ENCODE measurements around the gene SLC17A8.
"Not testable (repeated sequence)": the region's sequence is repeated elsewhere in the genome, so short reads cannot be mapped to it uniquely, and the experiment has no call there.

SLC17A8 gene

DNA sequence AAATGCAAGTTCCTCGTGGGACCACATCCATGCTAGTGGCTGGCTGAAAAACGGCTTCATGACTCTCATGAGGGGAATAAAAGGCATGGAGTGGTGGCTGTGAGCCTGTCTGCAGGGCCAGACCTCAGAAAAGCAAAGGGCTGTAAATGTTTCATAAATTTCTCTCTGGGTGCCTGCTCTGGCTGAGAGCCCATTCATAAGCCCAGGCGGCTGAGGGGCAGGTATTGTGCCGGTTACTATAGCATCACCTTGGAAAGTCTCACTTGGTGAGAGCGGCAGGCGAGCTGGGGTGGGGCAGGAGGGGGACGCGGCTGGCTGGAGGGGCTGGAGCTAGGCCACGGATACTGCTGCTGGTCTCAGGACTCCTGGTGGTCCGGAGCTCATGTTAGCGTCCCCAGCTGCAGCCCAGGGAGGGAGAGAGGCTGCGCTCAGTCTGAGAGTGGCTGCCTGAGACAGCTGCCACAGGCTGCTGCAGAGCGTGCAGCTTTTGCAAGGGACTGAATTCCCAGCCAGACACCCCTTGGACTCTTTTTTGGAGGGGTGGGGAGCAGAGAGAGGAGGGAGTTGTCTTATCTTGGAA is at the start of gene SLC17A8:
SLC17A8 (plus strand) TSS at position 431 of the 580 bp plus-strand sequence. CDS start 318 bp downstream, outside the sequence.
- DNase-seq (ENCODE audit: low read depth): no peak

DNA sequence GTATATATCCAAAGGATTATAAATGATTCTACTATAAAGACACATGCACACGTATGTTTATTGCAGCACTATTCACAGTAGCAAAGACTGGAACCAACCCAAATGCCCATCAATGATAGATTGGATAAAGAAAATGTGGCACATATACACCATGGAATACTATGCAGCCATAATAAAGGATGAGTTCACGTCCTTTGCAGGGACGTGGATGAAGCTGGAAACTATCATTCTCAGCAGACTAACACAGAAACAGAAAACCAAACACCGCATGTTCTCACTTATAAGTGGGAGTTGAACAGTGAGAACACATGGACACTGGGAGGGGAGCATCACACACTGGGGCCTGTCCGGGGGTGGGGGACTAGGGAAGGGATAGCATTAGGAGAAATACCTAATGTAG is 48.7 kb upstream of the SLC17A8 start:
- DNase-seq (ENCODE audit: low read depth): not testable (repeated sequence)

DNA sequence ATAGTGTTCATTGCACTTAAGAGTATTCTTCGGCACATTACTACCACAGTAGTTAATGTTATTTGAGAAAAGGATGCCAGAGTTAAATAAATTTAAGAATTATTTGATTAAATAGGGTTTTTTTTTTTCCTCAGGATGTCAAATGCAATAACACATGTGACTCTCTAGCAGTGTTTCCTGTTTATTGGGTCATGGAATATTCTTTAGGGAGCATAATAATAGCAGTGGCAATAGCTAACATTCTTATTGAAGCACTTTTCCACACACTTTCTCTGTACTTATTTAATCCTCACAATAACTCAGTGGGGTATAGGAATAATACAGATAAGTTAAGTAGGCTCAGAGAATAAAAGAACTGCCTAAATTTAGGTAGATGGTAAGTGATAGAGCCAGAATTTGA is 45.6 kb upstream of the SLC17A8 start:
- no peak for DNase-seq (ENCODE audit: low read depth)

DNA sequence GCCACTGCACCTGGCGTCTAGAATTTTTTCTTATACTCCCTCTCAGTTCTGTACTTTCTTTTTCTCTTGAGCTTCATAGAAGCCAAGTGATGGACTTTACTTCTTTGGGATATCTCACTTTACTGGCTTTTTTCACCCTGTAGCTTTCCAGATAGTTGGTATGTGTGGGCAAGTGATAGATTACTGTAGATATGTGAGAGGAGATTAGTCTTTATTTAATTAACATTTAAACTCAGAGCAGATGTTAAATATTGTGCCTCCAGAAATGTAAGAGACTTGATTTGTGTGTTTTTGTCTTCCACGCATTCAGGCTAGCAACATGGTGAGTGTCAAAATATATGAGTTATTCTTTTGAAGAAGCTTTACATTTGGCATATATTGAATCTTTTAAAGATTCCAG is 39.5 kb upstream of the SLC17A8 start:
- DNase-seq (ENCODE audit: low read depth): no peak

DNA sequence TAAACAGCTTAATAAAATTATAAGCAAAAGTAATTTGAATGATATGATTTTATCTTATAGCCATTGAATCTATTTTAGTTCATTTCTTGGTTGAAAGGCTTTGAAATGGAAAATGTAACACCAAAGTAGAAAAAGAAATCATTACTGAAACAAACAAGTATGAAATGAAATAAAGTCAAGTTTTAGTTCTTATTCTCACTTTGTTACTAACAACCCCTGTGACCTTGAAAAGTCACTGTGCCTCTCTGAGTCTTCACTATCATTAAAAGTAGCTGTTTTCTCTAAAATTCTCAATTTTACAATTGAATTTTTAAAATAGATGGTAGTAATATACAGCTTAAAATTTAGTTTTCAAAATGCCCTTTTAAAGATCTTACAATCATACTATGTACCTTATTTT is 32.4 kb upstream of the SLC17A8 start:
- DNase-seq (ENCODE audit: low read depth): no peak

DNA sequence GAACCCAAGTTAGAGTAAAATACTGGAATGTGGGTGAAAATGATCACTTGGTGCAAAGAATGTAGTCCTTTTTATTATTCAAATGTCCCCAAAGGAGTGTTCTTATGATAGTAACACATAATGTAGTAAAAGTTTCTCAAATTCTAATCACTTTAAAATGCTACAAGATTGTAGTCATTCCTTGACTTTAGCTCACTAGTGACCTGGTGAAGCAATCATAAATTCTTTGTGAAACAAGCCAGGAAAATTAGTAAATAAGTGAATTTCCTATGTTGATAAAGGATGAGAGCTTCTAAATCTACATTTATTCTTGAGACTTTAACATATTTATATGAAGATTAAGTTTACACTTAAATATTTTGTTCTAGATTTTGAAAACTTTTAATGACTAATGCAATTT is 30.7 kb upstream of the SLC17A8 start:
- no peak for DNase-seq (ENCODE audit: low read depth)

DNA sequence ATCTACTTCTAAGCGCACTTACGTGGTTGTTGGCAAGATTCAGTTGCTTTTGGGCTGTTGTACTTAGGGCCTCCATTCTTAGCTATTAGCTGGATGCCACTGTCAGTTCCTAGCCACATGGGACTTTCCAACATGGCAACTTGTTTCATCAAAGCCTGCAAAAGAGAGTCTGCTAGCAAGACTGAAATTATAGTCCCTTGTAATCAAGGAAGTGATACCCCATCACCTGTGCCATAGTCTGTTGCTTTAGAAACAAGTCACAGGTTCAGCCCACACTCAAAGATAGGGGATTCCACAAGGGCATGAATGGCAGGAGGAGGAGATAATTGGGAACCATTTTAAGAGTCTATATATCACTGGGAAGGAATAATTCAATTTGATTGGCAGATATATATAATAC is 27.1 kb upstream of the SLC17A8 start:
- no peak for DNase-seq (ENCODE audit: low read depth)

DNA sequence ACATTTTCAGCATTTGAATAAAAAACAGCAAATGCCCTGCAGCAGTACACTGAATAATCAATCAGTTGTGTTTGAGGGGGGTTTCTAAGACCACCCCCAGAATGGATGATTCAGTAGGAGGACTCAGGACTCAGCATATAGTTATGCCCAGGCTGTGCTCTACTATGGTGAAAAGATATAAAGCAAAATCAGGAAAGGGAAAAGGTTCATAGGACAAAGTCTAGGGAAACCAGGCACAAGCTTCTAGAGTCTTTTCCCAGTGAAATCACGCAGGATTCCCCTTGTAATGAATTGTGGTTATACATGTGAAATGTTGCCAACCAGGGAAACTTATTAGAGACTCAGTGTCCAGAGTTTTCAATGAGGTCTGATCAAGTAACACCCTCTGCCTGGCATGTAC is 25.0 kb upstream of the SLC17A8 start:
- DNase-seq (ENCODE audit: low read depth): no peak

DNA sequence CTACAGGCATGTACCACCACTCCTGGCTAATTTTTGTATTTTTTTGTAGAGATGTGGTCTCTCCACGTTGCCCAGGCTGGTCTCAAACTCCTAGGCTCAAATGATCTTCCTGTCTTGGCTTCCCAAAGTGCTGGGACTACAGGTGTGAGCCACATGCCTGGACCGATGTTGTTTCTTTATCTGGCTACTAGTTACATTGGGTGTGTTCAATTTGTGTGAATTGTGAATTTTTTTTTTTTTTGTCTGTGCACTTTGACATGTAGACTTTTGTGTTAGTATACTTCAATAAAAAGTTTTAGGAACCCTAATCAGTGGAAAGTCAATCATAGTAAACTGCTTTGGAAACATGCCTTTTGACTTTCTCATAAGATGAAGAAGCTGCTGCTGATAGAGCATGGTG is 24.0 kb upstream of the SLC17A8 start:
- no peak for DNase-seq (ENCODE audit: low read depth)

DNA sequence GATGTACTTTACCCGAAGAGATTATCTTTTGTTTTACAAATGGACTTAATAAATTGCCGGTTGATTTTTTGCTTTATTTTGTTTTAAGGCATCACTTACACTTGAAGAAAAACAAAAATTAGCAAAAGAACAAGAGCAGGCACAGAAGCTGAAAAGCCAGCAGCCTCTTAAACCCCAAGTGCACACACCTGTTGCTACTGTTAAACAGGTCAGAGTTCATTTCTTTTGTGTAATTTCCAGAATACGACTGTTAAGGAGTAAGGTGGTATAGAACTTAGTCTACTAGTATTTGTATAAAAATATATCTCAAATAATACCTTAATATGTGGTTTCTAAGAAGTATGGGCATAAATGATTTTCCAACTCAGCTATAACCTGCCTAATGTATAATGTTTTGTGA is 19.6 kb upstream of the SLC17A8 start:
- DNase-seq (ENCODE audit: low read depth): no peak

DNA sequence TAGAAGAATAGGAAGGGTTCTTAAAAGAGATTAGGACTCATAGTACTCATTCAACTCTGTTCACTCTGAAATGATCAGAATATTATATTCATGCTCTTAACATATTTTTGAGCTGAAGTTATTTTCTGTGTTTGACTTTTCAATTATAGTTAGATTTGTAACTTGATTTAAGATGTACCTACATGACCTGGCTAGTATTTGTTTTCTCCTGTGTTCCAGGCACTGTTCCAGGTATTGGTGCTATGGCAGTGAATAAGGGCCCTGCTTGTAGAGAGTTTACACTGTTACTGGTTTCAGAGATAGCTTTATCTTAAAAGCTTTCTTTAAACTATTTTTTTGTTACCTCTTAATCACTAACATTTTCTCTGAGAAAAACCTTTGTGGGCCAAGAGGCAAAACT is 19.1 kb upstream of the SLC17A8 start:
- DNase-seq (ENCODE audit: low read depth): no peak

DNA sequence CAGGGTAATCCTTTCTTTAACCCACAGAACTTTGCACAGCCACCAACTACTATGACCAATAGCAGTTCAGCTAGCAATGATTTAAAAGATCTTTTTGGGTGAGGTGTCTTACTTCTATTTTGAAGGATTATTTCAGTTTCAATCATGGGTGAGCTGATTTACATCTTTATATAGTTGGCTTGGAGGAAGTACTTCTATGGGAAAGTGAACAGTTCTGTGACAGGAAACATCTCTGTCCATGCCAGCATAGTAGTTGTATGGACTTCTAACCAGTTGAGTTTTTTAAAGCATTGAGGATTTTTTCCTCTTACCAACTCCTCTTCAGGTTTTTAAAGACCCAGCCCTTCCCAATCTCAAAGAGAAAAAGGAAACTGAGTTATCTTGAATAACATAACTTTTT is 17.8 kb upstream of the SLC17A8 start:
- no peak for DNase-seq (ENCODE audit: low read depth)

DNA sequence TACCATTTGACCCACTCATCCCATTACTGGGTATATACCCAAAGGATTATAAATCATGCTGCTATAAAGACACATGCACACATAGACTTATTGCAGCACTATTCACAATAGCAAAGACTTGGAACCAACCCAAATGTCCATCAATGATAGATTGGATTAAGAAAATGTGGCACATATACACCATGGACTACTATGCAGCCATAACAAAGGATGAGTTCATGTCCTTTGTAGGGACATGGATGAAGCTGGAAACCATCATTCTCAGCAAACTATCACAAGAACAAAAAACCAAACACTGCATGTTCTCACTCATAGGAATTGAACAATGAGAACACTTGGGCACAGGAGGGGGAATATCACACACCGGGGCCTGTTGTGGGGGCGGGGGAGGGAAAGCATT is 14.0 kb upstream of the SLC17A8 start:
- DNase-seq (ENCODE audit: low read depth): not testable (repeated sequence)

DNA sequence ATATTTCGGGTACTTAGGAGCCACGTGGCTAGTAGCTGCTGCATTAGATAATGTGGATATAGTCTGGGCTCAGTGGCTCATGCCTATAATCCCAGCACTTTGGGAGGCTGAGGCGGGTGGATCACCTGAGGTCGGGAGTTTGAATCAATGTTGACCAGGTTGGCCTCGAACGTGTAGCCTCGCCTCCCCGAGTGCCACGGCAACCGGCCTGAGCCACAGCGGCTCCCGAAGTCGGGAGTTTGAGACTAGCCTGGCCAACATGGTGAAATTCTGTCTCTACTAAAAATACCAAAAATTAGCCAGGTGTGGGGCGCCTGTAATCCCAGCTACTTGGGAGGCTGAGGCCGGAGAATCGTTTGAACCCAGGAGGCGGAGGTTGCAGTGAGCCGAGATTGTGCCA is 12.5 kb upstream of the SLC17A8 start:
- not testable (repeated sequence) for DNase-seq (ENCODE audit: low read depth)

DNA sequence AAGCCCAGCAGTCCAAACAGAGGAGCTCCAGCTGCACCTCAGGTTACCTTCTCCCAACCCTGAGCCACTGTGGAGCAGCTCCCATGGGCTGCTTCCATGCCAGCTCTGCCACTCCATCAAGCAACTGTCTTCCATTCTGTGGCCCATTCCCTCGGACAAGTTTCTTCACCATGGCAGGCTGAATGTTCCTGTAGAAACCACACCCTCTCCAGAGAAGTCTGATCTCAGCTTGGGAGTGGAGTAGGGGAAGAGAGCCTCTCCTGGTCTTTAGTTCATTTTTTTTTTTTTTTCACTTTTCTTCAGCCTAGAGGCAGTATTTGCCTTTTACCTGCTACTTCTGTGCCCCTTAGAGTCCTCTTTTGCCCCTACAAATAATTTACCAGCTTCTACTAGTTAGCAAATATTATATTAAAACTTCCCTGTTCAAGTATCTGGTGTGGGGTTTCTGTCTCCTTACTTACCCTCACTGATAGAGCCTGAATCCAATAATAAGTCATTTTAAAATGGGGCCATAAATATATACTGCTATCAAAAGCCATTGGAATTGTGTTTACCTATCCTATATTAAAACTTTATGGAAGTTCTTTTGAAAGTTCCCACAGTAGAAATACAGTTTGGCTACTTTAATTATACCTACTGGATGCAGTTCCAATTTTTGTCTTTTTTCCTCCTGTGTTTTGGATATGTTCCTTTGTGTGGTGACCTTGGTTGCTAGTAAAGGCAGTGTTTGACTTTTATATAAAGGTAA is 11.7 kb upstream of the SLC17A8 start:
- no peak for DNase-seq (ENCODE audit: low read depth)

DNA sequence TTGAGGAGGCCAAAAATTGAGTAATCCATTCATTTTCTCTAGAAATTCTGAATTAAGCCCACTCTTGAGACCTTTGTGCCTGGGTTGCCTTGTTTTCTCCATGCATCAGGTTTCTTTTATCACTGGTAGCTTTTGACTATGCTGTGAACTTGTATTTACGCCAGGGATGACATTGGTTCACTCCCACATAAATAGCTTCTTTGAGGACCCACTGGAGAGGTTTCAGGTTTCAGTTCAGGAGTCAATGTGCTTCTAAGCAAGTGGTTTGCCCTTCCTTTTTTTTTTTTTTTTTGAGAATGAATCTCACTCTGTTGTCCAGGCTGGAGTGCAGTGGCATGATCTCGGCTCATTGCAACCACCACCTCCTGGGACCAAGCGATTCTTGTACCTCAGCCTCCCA is 10.2 kb upstream of the SLC17A8 start:
- no peak for DNase-seq (ENCODE audit: low read depth)

DNA sequence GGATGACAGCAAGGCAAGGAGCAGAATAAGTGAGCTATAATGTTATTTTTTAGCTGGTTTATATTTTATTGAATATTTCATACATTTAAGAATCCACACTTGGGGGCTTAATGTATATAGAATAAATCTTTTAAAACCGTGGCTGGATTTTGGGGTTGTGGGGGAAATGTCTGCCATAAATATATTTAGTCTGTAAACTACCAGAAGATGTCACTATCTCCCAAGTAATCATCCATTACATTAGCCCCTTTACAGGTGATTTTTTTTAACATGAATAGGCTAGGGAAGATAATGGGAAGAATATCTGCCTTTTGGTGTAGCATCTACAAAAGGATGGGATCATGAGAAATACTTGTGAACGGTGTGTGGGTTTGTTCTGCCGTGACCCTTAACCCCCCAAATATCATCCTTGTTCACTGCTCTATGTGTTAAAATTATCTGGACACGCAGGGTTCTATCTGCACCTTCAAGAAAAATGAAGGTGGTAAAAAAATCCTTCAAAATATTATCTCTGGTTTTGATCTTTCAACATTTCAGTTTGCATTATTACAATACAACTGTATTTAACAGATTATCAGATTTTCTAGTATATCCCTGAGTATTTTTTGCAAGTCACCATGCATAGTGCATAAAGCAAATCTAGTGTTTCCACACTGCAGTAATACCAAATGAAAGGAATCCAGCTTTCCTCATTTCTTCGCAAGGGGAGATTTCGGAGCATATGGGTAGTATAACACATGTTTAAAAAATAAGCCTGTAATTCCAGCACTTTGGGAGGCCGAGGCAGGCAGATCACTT is 8.0 kb upstream of the SLC17A8 start:
- no peak for DNase-seq (ENCODE audit: low read depth)

DNA sequence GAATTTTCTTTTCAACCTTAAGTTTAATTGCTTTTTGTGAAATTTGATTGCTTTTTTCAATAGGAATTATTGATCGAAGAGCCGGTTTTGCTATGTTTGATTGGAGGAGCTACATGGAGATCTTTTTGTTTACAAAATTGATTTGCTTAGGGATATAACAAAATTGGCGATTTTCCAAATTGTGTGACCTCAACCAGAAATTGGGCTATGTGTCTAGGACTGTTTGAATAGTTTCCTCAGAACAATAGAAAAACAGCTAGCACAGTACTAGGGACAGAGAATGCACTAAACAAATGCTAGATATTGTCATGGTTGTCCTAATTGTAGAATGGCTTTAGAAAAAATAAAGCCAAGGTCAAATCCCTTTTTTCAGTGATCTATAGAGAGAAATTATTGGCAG is 2.4 kb downstream of the SLC17A8 start:
- DNase-seq (ENCODE audit: low read depth): no peak

DNA sequence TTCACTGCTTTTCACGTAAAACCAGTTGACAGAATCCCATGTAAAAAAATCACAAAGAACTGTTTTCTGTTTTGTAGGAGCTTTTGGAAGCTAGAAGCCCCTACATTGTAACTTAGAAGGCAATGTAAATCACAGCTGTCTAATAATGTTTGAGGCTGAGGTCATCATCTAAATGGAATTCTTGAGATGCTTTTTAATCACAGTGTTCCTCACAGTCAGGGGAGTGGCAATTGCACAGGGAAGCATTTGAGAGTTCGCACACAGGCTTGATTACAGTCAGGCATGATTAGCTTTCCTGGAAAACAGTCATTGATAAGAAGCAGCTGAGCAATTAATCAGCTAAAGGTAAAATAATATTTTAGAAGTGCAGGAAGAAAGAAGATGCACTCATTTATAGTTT is 2.9 kb downstream of the SLC17A8 start:
- DNase-seq (ENCODE audit: low read depth): no peak

DNA sequence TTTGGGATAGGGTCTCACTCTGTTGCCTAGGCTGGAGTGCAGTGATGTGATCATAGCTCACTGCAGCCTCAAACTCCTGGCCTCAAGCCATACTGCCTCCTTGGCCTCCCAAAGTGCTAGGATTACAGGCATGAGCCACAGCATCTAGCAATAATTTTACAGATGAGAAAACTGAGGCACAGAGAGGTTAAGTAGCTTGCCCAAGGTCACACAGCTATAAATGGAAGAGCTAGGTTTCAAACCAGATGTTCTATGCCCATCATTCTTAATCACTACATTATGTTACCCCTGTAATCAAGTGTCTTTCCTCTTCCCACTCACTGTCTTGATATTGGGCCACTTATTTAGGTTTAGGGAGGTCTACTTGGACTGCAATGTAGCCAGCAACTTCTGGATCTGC is 3.6 kb downstream of the SLC17A8 start:
- DNase-seq (ENCODE audit: low read depth): no peak

DNA sequence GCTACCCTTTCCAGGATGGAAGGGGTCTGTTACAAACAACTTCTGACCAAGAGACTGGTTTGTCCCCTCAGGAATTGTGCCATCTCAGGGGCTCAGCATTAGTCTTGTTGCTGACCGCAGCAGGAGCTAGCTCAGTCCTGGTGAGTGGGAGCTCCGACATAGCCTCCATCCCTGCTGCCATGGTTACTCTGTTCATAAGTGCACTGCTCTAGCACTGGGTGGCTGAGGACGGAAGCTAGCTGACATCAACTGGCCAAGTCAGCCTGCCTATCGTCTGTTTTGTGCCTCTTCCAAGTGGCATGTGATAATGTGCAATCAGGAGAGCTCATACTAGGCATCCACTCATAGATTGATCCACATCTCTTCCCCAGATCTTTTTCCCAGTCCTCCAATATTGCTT is 7.5 kb downstream of the SLC17A8 start:
- no peak for DNase-seq (ENCODE audit: low read depth)

DNA sequence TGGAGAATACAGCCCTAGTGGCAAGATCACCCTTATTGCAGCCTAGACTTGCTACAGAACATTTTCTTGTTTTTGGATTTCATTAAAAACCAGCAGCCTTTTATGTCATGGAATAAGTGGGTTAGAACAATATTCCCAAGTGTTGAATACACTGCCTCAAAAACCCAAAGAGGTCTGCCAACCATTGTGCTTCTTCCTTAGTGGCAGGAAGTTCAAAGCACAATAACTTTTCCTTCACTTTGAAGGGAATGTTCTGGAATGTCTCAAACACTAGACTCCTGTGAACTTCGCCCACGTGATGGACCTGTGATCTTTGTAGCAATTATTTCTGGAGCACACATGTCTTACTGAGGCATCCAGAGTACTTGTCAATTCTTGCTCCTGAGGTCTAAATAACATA is 8.5 kb downstream of the SLC17A8 start:
- no peak for DNase-seq (ENCODE audit: low read depth)

DNA sequence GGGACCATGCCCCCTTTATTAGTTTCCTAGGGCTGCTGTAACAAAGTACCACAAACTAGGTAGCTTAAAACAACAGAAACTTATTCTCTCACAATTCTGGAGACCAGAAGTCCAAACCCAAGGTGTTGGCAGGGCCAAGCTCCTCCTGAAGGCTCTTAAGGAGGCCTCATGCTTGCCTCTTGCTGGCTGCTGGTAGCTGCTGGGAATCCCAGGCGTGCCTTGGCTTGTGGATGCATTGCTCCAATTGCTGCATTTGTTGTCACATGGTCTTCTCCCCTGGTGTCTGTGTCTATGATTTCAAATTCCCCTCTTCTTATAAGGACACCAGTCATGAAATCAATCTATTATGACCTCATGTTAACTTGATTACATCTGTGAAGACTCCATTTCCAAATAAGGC is 11.2 kb downstream of the SLC17A8 start:
- no peak for DNase-seq (ENCODE audit: low read depth)

Measured in non-pigmented ciliary epithelial cell (primary cell).